Measurements from ENCODE around the gene PAX5.
A peak's percentile ranks its signal among the peaks of the same experiment; 100 is the strongest.
"Not testable (repeated sequence)": the region's sequence is repeated elsewhere in the genome, so short reads cannot be mapped to it uniquely, and the experiment has no call there.

Gene PAX5

DNA sequence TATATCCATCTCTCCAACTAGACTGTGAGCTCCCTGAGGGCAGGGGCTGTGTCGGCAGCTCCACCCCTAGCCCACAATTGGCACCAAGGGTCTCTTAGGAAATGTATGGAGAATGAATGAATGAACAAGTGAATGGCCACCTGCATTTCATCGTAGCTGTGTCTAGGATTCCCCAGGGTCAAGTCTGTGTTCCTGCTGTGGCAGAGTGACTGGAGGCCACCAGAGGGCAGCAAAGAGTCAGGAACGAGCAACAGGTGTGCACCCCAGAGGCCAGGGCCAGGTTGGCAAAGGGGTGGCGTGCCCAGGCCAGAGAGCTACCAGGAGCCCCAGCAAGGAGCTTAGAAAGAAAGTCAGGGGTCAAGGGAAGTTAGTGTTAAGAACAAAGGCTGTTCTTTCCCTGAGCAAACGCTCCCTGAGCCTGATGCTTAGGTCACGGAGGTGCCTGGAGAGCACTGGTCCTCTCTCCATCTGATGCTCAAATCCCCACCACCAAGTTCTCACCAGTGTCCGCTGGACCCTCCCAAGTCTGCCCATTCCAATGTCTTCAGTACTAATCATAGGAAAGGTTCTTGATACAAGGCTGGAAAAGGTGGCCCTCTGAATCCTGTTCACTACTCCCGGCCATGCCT lies 160.7 kb downstream of the PAX5 start:
- peak; percentile 35 for DNase-seq

DNA sequence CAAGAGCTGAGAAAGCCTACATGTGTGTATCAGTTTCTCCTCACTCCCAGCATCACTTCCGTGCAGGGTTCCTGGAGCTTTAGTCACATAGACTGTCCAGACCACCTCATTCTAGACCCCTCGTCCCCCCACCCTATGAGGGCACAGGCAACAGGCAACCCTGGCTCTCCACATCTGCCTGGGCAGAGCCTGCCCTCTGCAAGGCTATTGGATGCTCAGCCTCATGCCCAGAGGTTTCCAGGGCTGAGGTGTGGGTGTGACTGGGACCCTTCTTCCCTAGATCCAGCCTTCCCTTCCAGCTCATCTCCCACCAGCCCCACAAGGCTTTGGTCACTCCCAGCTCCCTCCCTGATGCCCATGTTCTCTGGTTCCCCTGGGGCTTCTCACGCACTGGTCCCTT lies 161.4 kb downstream of the PAX5 start:
- no peak for DNase-seq

GRCh38 chr9:36871606-36872005 lies 162.5 kb downstream of the PAX5 start:
- no peak for DNase-seq

DNA sequence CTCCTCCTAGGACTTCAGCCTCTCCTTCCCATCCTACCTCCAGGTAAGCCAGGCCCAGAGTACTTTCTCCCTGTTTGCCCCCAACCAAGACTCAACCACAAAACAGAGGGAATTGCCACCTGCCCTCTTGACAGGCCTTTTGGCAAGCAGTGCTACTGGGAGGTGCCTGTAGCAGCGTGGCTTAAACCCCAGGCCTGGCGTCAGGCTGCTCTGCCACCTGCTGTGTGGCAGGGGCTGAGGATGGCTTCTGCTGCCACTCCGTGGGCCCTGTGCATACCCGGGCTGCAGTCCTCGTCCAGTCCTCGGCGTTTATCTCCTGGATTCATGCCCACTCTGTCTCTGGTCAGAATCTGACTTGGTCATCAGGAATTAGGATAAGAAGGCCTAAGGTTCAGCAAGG lies 163.1 kb downstream of the PAX5 start:
- DNase-seq, result no peak

GRCh38 chr9:36869605-36870004 lies 164.5 kb downstream of the PAX5 start:
- DNase-seq, result not testable (repeated sequence)

- DNase-seq, result no peak
These were observed 165.3 kb downstream of the PAX5 start for GRCh38 chr9:36868586-36869282.

DNA sequence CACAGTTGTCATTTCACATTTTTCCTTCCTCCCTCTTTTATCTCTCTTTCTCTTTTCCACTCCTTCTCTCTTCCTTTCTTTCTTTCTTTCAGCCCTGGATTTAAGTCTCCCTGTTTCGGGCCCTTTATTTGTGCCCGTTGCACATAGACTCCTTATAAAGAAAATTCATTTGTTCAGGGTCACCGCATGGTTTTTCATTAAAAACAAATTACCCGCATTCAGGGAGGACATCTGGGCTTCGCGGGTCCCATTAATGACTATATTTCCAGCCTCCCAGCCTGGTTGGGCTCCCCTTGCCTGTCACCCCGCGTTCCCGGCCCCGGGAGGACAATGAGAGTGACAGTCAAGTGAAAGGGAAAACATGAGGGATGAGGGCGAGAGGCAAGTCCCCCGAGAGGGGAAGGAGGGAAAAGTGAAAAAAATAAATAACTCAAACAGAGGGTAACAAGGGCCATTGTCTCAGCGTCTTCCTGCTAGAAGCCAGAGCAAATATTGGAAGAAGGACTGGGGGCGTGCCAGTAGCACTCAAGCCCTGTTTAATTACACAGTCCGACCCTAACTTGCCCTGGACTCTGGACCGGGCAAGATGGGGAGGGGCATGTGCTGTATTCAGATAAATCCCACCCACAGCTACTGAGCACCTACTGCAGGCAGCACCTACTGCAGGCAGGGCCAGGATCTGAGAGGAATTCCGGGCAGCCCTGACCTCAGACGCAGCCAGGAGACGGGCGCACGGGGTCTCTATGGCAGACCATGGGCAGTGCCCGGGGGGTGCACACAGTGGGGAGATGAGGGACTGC lies 166.2 kb downstream of the PAX5 start:
- no peak for DNase-seq

GRCh38 chr9:36867241-36867640 lies 166.8 kb downstream of the PAX5 start:
- DNase-seq, result no peak

- DNase-seq, result no peak
These were observed 167.2 kb downstream of the PAX5 start for GRCh38 chr9:36866840-36867239.

DNA sequence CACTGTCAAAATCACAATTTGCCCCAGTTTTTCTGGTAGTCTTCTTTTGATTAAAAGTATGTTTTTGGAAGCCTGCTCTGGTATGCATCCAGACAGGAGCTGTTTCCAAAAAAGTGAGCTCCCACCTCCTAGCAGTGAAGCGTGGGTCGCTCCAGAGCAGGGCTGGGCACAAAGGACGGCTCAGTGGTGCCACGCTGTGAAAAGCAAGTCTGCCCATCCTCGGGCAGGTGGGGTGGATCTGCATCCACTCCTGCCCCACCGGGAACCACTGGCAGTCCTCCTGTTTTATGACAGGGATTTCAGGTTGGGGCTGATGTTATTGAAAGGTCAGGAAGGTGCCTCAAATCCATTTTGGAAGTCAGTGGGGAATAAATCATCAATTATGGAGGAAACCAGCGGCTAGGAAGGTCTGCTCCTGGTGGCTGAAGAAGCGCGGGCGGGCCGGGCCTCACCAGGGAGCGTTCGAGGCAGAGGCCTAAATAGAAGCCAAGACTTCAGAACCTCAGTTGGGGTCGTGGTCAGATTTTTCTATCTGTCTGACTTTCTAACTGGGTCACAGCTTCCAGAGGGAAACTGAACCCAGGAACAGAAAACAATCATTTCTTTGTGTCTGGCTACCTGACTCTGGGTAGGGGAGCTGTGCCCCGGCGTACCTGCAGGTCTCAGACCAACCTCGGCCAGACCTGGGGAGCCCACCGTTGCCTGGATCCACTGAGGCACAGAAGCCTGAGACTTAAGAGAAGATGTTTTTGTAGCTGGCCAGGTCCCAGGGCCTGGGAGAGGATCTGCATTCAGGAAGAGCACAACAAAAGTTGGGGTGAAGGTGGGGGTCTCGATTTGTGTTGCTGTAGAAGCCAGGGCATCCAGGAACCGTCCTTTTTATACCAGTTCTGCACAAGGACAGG lies 168.1 kb downstream of the PAX5 start:
- no peak for DNase-seq

GRCh38 chr9:36864491-36865410 lies 169.3 kb downstream of the PAX5 start:
- no peak for DNase-seq

DNA sequence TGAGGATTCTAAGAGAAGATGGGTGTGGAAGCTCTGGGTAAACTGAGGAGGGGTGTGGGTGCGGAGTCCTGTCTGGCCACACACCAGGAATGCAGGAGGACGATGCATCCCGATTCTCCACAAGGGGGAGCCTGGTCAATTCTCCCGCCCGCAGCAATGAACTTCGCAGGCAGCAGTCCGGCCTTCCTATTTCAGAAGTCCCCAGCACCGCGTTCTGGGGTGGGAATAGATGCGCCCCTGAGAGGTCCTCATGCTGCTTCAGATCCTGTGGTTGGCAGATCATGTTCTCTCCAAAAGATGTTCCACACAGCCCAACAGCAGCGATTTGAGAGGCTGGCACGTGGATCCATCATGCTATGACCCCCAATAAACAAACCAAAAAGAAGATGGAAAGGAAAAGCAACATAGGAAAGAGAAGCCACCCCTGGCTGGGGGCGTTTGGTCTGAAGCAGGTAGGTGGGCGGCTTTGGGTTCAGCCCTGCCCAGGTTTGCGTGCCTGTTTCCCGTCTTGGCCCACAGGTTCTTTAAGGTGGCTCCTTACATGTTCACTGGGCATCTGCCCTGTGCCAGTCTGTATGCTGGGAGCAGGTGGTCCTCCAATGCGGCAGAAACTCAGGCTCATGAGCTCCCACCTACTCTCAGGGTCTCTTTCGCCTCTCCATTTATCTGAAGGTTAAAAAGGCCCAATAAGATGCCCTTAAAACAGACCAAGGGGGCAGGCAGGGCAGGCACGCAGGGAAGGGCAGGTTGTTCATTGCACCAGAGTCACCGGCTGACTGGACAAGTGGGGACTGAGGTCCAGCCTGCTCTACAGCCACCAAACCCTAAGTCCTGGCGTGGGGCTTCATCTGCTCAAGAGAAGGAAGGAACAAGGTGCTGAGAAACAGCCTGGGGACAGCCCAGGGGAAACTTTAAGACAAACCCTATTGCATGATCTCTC lies 171.6 kb downstream of the PAX5 start:
- DNase-seq, result peak; percentile 47

- no peak for DNase-seq
These were observed 172.4 kb downstream of the PAX5 start for GRCh38 chr9:36861528-36862205.

DNA sequence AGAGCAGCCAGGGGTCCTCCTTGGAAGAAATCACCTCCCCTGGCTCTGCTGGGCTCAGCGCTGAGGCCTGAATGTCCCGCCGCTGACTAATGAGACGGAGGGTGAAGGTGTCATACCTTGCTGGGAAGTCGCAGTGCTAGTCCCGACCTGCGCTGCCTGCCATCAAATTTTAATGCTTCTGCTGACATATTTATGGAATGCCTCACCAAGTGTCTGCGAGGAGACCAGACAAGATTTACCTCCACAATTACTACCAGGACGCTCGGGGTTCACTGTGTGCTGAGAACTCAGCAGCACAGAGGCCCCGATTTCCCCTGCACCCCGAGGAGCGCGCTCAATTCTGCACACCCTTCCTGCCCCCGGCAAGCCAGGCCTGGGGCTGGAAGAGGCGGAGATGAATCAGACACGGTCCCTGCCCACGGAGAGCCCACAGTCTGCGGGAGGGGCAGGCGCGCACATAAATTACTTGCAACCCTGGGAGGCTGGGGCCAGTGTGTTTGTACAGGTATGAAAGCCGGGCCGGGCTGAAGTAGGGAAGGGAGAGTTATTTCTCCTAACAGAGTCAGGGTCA lies 175.2 kb downstream of the PAX5 start:
- DNase-seq, result no peak

GRCh38 chr9:36855448-36856315 lies 178.4 kb downstream of the PAX5 start:
- DNase-seq, result no peak

GRCh38 chr9:36854751-36855150 lies 179.3 kb downstream of the PAX5 start:
- DNase-seq, result no peak

GRCh38 chr9:36854034-36854433 lies 180.0 kb downstream of the PAX5 start:
- no peak for DNase-seq

DNA sequence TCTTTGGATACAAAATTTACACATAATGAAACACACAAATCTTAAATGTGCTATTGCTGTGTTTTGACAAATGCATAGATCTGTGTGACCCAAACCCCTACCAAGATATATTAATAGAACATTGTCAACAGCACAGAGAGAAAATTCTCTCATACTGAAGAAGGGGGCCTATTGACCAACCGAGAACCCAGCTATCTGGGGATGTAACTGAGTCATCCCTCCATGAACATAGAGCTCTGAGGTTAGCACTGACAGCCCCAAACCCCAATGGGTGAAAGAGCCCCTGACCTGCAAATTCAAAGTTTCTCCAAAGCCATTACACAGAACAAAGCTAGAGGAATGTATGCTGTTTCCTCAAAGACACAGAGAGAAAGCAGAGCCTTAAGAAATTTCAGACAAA lies 180.8 kb downstream of the PAX5 start:
- DNase-seq, result no peak

GRCh38 chr9:36849943-36850342 lies 184.1 kb downstream of the PAX5 start:
- no peak for DNase-seq

Data from left hindlimb (tissue), 1 donor.